Measurements from ENCODE around the gene FUT8.
"Not testable (repeated sequence)": the region's sequence is repeated elsewhere in the genome, so short reads cannot be mapped to it uniquely, and the experiment has no call there.

Gene FUT8

GRCh38 chr14:65685572-65685971 is 273.0 kb downstream of the FUT8 start:
- H3K4me1 ChIP-seq = no peaks in the 10 kb centered on the region
- H3K27me3 ChIP-seq = no peaks in the 10 kb centered on the region
- DNase-seq = no peak
- no peaks in the 10 kb centered on the region for H3K9me3 ChIP-seq
- no peak for TF ChIP-seq CTCF (IDR thresholded peaks at IDR 0.05; ENCODE audit: low read depth, low read length)
- H3K36me3 ChIP-seq = no peaks in the 10 kb centered on the region
- H3K4me3 ChIP-seq (ENCODE audit: low read depth, low read length) = no peak overlapping the region

- no peak for DNase-seq
- Histone ChIP-seq H3K4me3 (ENCODE audit: low read depth, low read length) (no peak overlapping the region), H3K36me3 (no peaks in the 10 kb centered on the region), H3K27me3 (no peaks in the 10 kb centered on the region), H3K4me1 (no peaks in the 10 kb centered on the region), H3K9me3 (no peaks in the 10 kb centered on the region)
- TF ChIP-seq CTCF (IDR thresholded peaks at IDR 0.05; ENCODE audit: low read depth, low read length) = no peak
Observed at GRCh38 chr14:65686761-65687160, 274.2 kb downstream of the FUT8 start.

- DNase-seq = no peak
- no peak overlapping the region for H3K4me3 ChIP-seq (ENCODE audit: low read depth, low read length)
- no peaks in the 10 kb centered on the region for H3K36me3 ChIP-seq
- H3K27me3 ChIP-seq = no peaks in the 10 kb centered on the region
- no peaks in the 10 kb centered on the region for H3K9me3 ChIP-seq
- no peaks in the 10 kb centered on the region for H3K4me1 ChIP-seq
- no peak for TF ChIP-seq CTCF (IDR thresholded peaks at IDR 0.05; ENCODE audit: low read depth, low read length)
Observed at GRCh38 chr14:65689070-65689469, 276.5 kb downstream of the FUT8 start.

GRCh38 chr14:65692566-65692965 is 280.0 kb downstream of the FUT8 start:
- not testable (repeated sequence) for H3K9me3 ChIP-seq; H3K4me3 ChIP-seq (ENCODE audit: low read depth, low read length); H3K4me1 ChIP-seq; H3K27me3 ChIP-seq; DNase-seq; H3K36me3 ChIP-seq

- no peak for TF ChIP-seq CTCF (IDR thresholded peaks at IDR 0.05; ENCODE audit: low read depth, low read length)
- Histone ChIP-seq H3K27me3 (no peaks in the 10 kb centered on the region), H3K4me1 (no peaks in the 10 kb centered on the region), H3K4me3 (ENCODE audit: low read depth, low read length) (no peak overlapping the region), H3K9me3 (no peaks in the 10 kb centered on the region), H3K36me3 (no peaks in the 10 kb centered on the region)
- DNase-seq = no peak
Observed at GRCh38 chr14:65696801-65697200, 284.3 kb downstream of the FUT8 start.

- no peaks in the 10 kb centered on the region for H3K9me3 ChIP-seq
- no peak overlapping the region for H3K4me3 ChIP-seq (ENCODE audit: low read depth, low read length)
- no peaks in the 10 kb centered on the region for H3K36me3 ChIP-seq
- no peaks in the 10 kb centered on the region for H3K4me1 ChIP-seq
- no peaks in the 10 kb centered on the region for H3K27me3 ChIP-seq
- no peak for TF ChIP-seq CTCF (IDR thresholded peaks at IDR 0.05; ENCODE audit: low read depth, low read length)
- DNase-seq = no peak
Observed at GRCh38 chr14:65703521-65703920, 291.0 kb downstream of the FUT8 start.

- no peaks in the 10 kb centered on the region for H3K9me3 ChIP-seq
- no peaks in the 10 kb centered on the region for H3K36me3 ChIP-seq
- no peaks in the 10 kb centered on the region for H3K27me3 ChIP-seq
- TF ChIP-seq CTCF (IDR thresholded peaks at IDR 0.05; ENCODE audit: low read depth, low read length) = no peak
- H3K4me3 ChIP-seq (ENCODE audit: low read depth, low read length) = no peak overlapping the region
- H3K4me1 ChIP-seq = no peaks in the 10 kb centered on the region
- DNase-seq = no peak
Observed at GRCh38 chr14:65703996-65704395, 291.5 kb downstream of the FUT8 start.
